Type B pancreatic cell (in vitro differentiated cells): ENCODE data around the gene CD8A. TPM values are rescaled to one million over a fixed set of nuclear protein-coding genes. Genes with fewer than 3 reads are reported as not detected.

ENCODE experiments used
- DNase-seq: peaks from one replicate; pipeline ENCODE4 v3.0.0; 2021; ENCODE audit warnings: mixed read lengths; ENCODE audit not compliant: unreplicated experiment; ENCODE audit errors: extremely low spot score
- H3K27ac Mint-ChIP-seq: 2 replicates; pipeline ENCODE4 v1.8.0; 2021; ENCODE audit warnings: mild to moderate bottlenecking, mixed read lengths
- H3K27me3 Mint-ChIP-seq: 2 replicates; pipeline ENCODE4 v1.8.0; 2021; ENCODE audit warnings: mixed read lengths
- H3K36me3 Mint-ChIP-seq: 2 replicates; pipeline ENCODE4 v1.8.0; 2021; ENCODE audit warnings: mixed read lengths
- H3K4me1 Mint-ChIP-seq: one replicate; pipeline ENCODE4 v1.8.0; 2021; ENCODE audit warnings: mixed read lengths; ENCODE audit not compliant: unreplicated experiment
- H3K4me3 Mint-ChIP-seq: 2 replicates; pipeline ENCODE4 v1.8.0; 2021; ENCODE audit warnings: mild to moderate bottlenecking, mixed read lengths
- H3K9me3 Mint-ChIP-seq: 2 replicates; pipeline ENCODE4 v1.8.0; 2021; ENCODE audit warnings: mixed read lengths
- total RNA-seq: library from RNA; stranded (reverse); gene quantifications from 2 replicates; pipeline ENCODE4 v1.2.1, GENCODE V29; 2021; ENCODE audit warnings: low replicate concordance
- TF ChIP-seq, protein P1 (sequence below): fragments of 200-600 bp; sonication (generic); conservative IDR thresholded peaks from 2 replicates; pipeline ENCODE4 v1.5.0; 2021; ENCODE audit warnings: antibody characterized with exemption, mild to moderate bottlenecking

CD8A gene
- total RNA-seq, 1 donor from 2014 or later: 0.34 TPM

DNA sequence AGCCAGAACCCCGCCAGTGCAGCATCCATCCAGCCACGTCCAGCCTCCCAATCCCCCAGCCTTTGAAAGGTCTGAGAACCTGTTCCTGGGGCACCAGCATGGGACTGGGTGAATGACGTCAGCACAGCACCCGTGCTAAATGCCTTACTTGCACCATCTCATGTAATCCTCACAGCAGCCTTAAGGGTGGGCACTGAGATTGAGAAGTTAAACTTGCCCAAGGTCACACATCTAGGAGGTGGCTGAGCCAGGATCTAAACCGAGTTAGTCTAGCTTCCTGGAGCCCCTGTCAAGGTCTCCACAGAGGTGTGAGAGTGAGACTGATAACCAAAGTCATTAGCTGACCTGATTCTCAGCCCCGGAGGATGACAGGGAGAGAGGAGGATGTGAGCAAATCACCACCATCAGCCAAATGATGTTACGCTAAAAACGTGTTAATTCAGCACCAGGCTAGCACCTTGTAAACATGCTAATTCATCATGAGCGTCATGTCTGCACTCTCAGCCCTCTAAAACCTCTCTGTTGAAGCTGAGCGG lies 4.6 kb downstream of the CD8A start:
- Mint-ChIP-seq H3K4me1 (peaks cover 3% of the 10 kb centered on the region), H3K27me3 (peaks cover 69% of the 10 kb centered on the region)

DNA sequence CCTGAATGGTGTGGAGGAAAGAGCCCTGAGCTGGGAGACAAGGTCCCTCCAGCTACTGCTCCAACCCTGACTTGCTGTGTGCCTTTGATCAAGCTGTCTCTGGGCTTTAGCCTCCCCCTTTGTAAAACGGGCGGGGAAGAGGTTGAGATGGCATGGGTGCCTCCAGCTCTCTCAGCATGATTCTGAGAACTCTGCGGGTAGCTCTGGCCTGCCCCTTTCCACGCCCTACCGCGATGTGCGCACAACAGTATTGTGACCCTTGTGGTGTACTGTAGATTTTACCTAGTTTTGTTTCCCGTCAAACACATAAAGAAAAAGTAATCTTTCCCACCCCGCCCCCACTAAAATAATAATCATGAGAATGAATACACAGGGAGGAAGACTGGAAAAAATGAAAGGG lies 5.3 kb downstream of the CD8A start:
- Mint-ChIP-seq H3K27ac (no peak overlapping the region), H3K36me3 (no peaks in the 10 kb centered on the region), H3K4me1 (no peaks in the 10 kb centered on the region), H3K9me3 (no peaks in the 10 kb centered on the region), H3K4me3 (no peak overlapping the region), H3K27me3 (peaks cover 65% of the 10 kb centered on the region)
- TF ChIP-seq, protein P1, sequence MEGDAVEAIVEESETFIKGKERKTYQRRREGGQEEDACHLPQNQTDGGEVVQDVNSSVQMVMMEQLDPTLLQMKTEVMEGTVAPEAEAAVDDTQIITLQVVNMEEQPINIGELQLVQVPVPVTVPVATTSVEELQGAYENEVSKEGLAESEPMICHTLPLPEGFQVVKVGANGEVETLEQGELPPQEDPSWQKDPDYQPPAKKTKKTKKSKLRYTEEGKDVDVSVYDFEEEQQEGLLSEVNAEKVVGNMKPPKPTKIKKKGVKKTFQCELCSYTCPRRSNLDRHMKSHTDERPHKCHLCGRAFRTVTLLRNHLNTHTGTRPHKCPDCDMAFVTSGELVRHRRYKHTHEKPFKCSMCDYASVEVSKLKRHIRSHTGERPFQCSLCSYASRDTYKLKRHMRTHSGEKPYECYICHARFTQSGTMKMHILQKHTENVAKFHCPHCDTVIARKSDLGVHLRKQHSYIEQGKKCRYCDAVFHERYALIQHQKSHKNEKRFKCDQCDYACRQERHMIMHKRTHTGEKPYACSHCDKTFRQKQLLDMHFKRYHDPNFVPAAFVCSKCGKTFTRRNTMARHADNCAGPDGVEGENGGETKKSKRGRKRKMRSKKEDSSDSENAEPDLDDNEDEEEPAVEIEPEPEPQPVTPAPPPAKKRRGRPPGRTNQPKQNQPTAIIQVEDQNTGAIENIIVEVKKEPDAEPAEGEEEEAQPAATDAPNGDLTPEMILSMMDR: no peak
- no peak for DNase-seq

More for the DNA sequence above, 4.6 kb downstream of the CD8A start:
- Mint-ChIP-seq H3K4me3 (no peak overlapping the region), H3K36me3 (no peaks in the 10 kb centered on the region), H3K27ac (no peak overlapping the region), H3K9me3 (no peaks in the 10 kb centered on the region)
- no peak for DNase-seq
- TF ChIP-seq, protein P1: no peak

DNA sequence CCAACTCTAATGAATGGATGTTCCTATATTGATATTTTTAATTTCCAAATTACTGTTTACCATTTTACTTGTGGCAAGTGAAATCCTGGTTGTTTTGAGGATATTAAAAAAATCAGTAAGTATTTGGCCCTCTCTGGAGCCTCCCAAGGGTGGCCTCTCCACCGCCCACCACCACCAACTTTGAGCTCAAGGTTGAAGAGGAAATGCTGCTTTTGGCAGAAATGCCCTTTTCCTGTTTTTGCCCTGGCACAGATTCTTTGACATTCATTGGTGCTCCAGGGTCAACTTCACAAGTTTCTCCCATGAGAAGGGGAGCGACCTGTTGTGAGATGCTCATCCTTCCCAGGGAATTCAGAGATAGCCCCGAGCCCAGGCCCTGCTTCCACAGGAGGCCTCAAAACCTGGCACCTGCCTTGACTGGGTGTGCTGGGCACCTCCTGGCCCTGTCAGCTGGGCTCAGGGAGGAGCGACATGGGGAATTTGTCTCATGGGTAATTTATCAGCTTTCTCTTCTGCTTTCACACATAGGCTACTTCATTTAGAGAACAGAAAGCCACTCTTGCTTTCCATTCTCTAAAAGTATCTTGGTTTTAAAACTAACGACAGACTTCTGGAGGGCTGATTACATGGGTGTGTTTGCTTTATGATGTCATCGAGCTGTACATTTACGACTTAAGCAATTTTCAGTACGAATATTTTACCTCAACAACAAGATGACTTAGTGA lies 6.9 kb downstream of the CD8A start:
- TF ChIP-seq, protein P1: no peak
- H3K27ac Mint-ChIP-seq: no peak overlapping the region
- peaks cover 52% of the 10 kb centered on the region for H3K27me3 Mint-ChIP-seq
- H3K4me1 Mint-ChIP-seq: no peaks in the 10 kb centered on the region
- H3K4me3 Mint-ChIP-seq: no peak overlapping the region
- no peak for DNase-seq
- no peaks in the 10 kb centered on the region for H3K36me3 Mint-ChIP-seq
- H3K9me3 Mint-ChIP-seq: no peaks in the 10 kb centered on the region

DNA sequence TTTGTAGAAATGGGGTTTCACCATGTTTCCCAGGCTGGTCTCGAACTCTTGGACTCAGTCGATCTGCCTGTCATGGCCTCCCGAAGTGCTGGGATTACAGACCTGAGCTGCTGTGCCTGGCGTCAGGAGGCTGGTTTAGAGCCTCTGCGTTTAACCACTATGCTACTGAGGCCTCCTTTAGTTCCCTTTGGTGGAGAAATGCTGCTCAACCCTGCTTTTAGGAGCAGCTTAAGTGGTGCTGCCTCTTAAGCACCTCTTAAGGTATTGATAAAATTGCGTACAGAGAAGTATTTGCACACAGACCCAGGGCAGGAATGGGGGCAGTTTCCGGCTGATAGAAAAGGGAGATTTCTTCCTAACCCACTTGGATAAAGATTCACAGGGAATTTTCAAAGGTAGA lies 8.0 kb downstream of the CD8A start:
- H3K4me3 Mint-ChIP-seq: no peak overlapping the region
- DNase-seq: no peak
- H3K27ac Mint-ChIP-seq: no peak overlapping the region
- no peaks in the 10 kb centered on the region for H3K9me3 Mint-ChIP-seq
- H3K36me3 Mint-ChIP-seq: no peaks in the 10 kb centered on the region
- TF ChIP-seq, protein P1: no peak
- H3K4me1 Mint-ChIP-seq: no peaks in the 10 kb centered on the region
- peaks cover 41% of the 10 kb centered on the region for H3K27me3 Mint-ChIP-seq

DNA sequence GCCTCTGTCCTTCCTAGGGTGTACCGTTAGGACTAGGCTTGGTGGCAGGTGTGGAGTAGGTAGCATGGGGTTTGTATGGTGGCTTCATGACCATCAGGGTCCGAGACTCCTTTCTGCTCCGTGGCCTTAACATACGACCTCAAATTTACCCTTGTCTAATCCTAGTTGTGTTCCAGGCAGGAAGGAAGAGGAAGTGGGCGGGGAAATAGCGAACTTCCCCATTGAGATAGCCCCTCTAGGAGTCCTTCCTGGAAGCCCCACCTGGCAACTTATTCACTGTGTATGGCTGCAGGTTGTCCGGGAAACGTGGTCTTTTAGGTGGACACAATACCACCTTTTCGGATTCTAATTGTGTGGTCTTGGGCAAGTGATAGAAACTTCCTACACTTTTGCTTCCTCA lies 9.3 kb downstream of the CD8A start:
- Mint-ChIP-seq H3K9me3 (no peaks in the 10 kb centered on the region), H3K27me3 (peaks cover 30% of the 10 kb centered on the region), H3K36me3 (no peaks in the 10 kb centered on the region), H3K4me3 (no peak overlapping the region), H3K27ac (no peak overlapping the region), H3K4me1 (no peaks in the 10 kb centered on the region)
- TF ChIP-seq, protein P1: no peak
- DNase-seq: no peak
